H4 (cell line): Measurements from ENCODE around the gene MAPRE3. TPM values are rescaled to one million over a fixed set of nuclear protein-coding genes. Genes with fewer than 3 reads are reported as not detected.

Experiments
- DNase-seq: peaks from one replicate; pipeline ENCODE4 v3.0.0-alpha.2; 2015; ENCODE audit warnings: low spot score
- total RNA-seq: library from RNA; depleted of rRNA; stranded (reverse); fragments of >200 nt; shearing (Covaris generic); gene quantifications from 2 replicates; pipeline ENCODE4 v1.2.3, GENCODE V29; 2014

MAPRE3 gene
- total RNA-seq, 1 experiment from 2014 or later, result 4.0 TPM

GRCh38 chr2:27014771-27015433 lies 44.5 kb downstream of the MAPRE3 start:
- DNase-seq, result no peak

GRCh38 chr2:27016801-27017325 lies 46.4 kb downstream of the MAPRE3 start:
- DNase-seq, result peak; percentile 65

DNA sequence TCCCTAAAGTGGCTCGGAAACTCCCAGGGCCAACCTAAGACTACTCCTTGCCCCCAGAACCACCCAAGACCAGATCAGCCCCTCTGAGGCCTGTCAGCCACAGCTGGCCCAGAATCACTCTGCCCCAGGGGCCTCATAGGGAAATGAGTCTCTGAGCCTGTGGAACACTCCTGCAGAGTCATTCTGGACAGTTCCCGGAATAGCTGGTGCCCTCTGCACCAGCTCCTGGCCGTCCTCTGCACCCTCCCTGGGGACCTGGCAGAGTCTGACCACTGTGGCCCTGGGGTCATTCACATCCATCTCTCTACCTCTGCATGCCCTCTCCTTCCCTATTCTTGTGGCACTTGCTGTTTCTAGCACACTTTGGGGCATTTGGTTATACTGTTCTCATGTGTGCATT lies 47.7 kb downstream of the MAPRE3 start:
- DNase-seq, result no peak

GRCh38 chr2:27019459-27019858 lies 49.0 kb downstream of the MAPRE3 start:
- DNase-seq, result no peak

DNA sequence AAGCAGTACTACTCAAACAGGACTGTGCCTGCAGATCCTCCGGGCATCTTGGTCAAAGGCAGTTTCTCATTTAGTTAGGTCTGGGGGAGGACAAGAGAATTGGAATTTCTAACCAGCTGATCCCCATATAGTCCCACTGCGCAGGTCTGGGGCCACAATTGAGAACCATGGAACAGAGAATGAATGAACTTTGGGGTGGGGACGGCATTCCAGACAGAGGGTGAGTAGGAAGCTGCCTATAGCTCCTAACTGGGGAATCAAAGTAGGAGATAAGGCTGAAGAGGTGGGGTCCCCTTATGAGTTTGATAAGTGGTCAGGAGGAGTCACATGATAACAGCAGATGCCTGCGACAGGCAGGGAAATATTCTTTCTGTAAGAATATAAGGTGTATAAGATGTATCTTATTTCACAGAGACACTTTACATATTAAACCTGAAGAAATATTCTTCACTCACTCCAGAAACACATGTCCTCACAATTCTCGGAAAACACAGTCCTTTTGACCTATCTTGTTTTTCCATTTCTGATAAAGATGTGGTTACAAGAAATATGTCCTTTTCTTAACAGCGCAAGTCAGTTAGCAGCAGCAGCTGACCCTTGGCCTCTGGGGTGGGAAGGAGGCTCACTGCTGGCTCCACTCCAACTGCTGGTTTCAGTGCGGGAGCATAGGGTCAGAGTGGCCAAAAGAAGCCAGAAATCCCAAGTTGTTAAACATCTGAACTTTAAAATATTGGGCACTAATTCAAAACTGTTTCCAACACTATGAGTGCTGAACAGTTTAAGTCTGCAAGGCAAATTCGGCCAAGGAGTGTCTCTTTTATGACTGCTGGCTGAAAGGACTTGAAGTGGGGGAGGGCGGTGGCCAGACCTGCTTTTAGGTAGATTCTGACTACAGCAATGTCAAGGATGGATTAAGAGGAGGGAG lies 49.8 kb downstream of the MAPRE3 start:
- DNase-seq, result no peak

GRCh38 chr2:27021253-27022049 lies 51.0 kb downstream of the MAPRE3 start:
- peak; percentile 15 for DNase-seq

- DNase-seq, result no peak
Observed at GRCh38 chr2:27023740-27024139, 53.3 kb downstream of the MAPRE3 start.

- no peak for DNase-seq
Observed at GRCh38 chr2:27024188-27024587, 53.8 kb downstream of the MAPRE3 start.

DNA sequence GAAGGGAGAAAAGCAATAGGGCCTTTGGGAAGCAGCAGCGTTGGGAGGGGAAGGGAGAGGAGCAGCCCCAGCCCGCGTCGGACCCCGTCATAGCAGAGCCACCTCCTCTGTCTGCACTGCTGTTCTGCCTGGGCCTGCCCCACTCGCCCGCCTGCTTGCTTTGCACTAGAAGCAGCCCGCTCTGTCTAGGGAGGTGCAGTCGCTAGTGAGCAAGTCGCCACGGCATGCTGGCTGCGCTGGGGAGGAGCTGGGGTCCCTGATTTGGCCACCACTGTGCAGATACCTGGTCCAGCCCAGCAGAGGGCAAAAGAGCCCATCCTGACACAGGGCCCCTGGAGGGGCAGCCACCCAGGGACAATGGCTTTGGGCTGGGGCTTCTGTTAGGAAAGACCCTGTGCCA lies 54.4 kb downstream of the MAPRE3 start:
- no peak for DNase-seq

- no peak for DNase-seq
Observed at GRCh38 chr2:27025281-27025800, 54.9 kb downstream of the MAPRE3 start.

DNA sequence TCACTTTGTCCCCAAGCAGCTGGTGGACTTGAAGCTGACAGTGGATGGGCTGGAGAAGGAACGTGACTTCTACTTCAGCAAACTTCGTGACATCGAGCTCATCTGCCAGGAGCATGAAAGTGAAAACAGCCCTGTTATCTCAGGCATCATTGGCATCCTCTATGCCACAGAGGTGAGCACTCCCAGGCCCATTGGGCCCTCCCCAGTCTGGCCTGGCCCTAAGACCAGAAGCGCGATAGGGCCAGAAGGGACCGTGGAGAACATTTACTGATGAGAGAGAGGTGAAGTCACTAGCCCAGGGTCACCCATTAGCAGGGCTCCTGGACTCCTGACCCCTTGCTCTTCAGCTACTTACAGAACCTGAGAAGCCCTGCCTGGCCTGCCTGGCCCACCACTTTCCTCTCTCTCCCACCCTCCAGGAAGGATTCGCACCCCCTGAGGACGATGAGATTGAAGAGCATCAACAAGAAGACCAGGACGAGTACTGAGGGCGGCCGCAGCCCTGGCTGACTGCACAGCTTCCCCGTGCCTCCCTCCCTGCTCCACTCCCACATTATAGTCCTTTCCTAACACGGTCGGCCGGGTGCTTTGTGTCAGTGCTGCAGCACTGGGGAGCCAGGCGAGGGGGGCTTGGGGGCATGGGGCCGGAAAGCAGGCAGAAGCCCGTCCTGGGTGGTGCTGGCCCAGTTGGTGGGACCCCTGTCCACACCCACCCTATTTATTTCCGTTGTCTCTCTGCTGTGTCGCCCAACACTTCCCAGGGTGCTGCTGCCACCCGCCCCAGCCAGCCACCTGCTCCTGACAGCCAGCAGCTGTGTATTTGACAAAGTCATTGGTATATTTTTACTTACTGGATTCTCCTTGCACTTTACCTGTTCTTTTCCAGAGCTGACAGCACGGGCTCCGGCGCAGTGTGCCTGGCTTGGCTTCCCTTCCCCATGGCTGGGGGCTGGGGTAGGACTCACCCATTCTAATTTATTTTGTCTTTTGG lies 55.7 kb downstream of the MAPRE3 start:
- DNase-seq, result no peak

DNA sequence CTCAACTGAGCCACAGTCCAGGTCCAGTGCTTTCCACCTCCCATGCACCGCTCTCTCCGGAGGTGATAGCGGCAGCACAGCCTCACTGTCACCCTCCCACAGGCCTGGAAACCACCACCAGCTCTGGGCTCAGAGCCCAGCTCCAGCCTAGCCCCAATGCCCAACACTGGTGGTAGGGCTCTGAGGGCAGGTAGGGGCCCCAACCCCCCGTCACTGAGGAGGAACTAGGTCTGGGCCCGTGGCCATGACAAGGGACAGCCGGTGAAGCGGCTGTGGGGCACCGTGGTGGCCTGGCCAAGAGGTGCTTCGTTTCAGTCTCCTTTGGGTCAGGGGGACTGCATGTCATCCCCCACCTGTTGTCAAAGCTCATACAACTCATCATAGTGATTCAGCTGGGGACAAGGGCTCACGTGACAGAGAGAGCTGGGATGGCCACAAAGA lies 56.8 kb downstream of the MAPRE3 start:
- DNase-seq, result no peak

GRCh38 chr2:27029051-27029450 lies 58.6 kb downstream of the MAPRE3 start:
- no peak for DNase-seq

GRCh38 chr2:27032495-27033252 lies 62.2 kb downstream of the MAPRE3 start, which contains the start of gene TMEM214:
Gene TMEM214, plus strand, starts transcription at chr2:27032965. Its CDS starts 51 bp downstream, at chr2:27033016.
- DNase-seq, result peak; percentile 66

- DNase-seq, result no peak
Observed at GRCh38 chr2:27033253-27033852, 62.9 kb downstream of the MAPRE3 start.

GRCh38 chr2:27038012-27038411 lies 67.6 kb downstream of the MAPRE3 start:
- DNase-seq, result no peak

DNA sequence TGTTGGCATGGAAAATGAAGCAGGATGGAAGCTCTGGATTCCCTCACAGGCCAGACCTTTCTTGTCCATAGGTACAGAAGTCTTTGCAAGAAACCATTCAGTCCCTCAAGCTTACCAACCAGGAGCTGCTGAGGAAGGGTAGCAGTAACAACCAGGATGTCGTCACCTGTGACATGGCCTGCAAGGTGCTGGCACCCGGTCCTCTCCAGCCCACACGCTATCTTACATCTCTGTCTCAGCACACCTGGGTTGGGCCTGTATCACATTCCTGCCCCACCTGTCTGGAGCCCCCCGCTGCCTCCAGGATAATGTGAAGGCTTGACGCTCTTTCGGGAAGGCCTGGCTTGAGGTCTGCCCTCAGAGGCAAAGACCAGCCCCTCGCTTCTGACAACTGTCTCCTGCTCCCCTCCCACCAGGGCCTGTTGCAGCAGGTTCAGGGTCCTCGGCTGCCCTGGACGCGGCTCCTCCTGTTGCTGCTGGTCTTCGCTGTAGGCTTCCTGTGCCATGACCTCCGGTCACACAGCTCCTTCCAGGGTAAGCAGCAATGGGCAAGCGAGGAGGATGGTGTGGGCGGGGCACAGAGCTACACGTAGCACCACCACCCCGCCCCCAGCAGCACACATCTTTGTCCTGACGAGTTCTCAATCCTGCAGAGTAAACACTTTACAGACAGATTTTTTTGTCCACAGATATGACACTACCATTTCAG lies 68.3 kb downstream of the MAPRE3 start:
- DNase-seq, result no peak

DNA sequence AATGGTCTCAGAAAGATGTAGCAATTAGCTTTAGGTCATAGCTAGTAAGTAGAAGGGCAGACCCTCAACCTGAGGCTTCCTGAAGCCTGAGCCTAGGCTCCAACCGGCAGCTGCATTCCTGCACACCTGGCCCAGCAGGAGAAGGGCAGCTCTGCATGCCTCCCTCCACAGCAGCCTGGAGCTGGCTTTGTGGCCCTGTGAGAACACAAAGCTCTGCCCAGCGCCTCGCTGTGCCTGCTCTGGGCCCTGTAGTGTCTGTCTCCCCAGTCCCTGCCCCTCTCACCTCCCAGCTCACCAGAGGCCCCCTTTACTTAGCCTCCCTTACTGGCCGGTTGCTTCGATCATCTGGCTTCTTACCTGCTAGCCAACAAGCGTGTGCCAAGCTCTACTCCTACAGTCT lies 69.0 kb downstream of the MAPRE3 start:
- no peak for DNase-seq
